ENCODE results near the gene NUDT3.
"Not testable (repeated sequence)": the region's sequence is repeated elsewhere in the genome, so short reads cannot be mapped to it uniquely, and the experiment has no call there.

Gene NUDT3

DNA sequence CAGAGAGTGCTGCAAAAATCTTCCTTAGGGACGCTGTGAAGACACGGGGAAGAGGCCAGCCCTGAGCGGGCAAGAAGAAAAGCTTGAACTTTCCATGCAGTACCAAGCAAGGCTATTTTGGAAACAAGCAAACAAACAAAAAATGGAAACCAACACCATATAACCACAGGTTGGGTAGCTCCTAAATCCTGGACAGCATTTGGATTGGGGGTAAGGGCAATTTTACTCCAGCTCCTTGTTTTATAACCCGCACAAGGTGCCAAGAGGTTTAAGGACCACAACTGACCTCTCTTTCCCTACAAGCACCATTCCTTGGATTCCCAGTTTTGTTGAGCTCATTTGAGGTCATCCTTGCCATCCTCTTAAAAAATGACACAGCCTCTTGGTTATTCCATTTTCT lies 112.3 kb downstream of the NUDT3 start:
- DNase-seq: no peak

DNA sequence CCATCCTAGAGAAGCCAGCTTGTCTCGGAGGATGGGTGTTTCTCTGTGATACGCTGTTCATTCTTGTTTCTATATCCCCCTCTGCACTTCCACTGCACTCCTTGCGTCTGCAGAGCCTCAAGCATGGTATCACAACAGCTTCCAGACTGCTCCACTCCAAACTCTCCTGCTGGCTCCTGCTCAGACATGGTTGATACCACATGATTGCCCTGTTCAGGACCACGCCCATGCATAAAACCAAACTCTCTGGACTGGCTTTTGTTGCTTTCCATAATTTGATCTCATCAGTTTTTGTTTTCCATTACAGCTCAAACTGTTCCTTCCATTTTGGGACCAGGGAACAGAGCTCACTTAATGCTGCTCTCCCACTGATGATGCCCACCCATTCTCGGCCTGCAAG lies 113.6 kb downstream of the NUDT3 start:
- DNase-seq: no peak

DNA sequence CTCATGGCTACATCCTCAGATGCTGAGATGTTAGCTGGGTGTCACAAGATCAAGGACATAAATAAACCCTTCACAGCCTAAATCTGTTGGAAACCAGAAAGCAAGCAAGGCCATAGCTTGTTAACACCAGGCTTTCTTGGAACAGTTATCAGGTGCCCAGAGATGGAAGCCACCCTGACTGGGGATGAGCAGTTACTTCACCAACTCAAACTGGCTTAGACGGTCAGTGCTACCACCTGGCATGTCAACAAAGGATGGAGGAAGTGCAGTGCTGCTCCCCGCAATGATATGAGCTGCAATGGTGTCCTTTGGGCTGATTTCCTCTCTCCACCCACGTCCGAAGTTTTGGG lies 114.7 kb downstream of the NUDT3 start:
- no peak for DNase-seq

DNA sequence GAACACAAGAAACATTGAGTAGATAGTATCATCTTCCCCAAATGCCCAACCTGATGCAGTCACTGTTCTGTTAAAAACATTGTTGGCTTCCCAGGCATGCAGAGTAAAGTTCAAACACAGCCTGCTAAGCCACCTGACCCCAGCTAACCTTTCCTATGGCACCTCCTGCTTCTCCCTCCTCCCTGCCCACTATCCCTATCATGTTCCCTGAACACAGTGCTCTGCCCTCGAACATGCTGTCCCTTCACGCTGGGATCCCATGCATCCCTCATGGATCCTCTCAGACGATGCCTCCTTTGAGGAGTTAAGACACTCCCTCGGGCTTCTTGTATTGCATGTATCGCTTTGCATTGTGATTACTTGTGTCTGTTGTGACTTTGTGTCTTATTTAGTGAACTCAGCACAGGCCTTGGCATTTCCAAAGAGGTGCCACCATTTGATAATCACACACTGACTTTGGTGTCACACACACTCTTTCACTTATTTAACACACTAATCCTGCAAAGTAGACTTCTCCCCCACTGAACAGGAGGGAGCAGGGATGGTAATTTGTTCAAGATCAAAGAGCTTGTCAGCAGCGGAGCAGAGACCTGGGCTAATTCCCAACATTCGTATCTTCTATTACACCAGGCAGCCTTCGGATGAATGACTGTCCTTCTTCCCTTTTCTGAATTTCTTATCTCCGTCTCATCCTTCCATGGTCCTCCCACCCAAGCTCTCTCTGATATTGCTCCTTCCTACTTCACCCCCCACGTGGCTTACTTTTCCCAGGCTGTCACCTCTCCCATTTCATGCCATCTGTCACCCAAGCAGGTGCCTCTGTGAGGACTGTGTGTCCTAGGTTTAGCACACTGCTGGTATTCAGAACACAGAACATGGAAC lies 115.3 kb downstream of the NUDT3 start:
- no peak for DNase-seq

DNA sequence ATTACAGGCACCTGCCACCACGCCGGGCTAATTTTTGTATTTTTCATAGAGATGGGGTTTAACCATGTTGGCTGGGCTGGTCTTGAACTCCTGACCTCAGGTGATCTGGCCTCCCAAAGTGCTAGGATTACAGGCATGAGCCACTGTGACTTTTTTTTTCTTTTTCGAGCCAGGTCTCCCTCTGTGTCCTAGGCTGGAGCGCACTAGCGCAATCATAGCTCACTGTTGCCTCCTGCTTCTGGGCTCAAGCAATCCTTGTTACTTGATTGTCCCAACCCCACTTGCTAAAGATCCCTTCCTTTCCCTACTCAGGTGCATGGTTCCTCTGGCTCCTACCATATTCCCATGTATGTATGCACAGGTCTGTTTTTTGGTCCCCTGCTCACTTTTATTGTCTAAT lies 116.3 kb downstream of the NUDT3 start:
- DNase-seq: no peak

DNA sequence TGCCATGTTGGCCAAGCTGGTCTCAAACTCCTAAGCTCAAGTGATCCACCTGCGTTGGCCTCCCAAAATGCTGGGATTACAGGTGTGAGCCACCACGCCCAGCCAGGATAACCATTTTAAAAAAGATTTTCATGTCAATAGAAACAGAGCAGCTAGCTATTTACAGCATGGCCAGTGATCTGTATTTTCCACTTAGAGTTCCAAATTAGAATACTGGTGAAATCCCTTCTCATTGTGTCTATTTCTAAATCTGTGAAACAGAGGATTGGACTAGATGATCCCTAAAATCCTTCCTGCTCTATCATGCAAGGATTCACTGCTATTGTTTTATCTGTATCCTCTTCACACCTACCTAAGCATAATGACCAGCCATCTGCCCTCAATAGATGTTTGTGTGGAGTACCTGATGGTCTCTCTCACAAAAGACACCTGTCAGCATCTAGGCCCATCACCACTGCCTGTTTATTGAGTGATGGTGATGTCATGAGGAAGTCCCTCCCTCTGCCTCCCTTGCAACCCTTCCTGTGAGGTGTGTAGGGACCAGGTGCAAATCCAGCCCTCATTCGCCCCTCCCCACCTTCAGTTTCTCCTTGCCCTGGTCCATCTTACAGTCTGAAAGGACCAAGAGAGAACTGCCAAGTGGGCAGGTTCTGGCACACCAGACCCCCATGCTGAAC lies 117.2 kb downstream of the NUDT3 start:
- DNase-seq: no peak

DNA sequence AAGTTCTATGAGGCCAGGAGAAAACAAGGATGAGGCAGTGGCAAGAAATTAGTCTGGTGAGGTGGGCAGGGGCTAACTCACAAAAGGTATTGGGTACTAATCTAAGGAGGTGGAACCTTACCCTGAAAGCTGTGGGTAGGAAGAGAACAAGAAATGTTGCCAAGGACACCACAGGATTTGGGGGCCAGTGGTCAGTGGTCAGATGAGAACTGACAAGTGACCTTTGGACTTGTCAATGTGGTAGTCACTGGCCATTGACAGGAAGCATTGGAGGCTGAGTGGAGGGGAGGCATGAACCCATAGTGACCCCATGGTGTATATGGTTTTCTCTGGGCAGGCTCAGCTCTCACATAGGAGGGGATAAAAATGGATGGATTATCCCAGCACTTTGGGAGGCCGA lies 118.3 kb downstream of the NUDT3 start:
- DNase-seq: no peak

DNA sequence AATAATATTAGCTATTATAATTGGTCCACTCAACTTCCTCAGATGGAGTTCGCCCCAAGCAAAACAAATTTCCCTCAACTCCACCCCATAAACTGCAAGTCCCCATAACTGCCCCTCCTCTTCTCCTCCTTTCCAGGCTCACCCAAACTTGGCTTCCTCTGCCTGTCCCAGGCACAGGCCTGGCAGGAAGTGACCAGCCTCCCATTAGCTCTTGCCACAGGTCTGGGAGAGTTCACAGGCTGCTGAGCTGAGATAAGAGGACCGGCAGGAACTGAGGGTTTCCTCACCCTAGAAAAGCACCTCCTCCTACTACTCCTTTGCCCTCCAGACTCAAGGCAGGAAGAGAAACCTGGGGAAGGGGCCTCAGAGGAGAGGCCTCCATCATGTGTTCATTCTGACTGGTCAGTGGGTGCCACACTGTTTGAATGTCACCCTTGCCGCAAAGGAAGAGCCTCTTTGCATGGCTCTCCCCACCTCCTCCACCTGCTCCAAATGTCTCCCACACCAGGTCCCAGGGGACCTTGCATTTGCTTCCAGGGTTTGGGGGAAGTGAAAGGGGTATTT lies 119.1 kb downstream of the NUDT3 start:
- DNase-seq: no peak

DNA sequence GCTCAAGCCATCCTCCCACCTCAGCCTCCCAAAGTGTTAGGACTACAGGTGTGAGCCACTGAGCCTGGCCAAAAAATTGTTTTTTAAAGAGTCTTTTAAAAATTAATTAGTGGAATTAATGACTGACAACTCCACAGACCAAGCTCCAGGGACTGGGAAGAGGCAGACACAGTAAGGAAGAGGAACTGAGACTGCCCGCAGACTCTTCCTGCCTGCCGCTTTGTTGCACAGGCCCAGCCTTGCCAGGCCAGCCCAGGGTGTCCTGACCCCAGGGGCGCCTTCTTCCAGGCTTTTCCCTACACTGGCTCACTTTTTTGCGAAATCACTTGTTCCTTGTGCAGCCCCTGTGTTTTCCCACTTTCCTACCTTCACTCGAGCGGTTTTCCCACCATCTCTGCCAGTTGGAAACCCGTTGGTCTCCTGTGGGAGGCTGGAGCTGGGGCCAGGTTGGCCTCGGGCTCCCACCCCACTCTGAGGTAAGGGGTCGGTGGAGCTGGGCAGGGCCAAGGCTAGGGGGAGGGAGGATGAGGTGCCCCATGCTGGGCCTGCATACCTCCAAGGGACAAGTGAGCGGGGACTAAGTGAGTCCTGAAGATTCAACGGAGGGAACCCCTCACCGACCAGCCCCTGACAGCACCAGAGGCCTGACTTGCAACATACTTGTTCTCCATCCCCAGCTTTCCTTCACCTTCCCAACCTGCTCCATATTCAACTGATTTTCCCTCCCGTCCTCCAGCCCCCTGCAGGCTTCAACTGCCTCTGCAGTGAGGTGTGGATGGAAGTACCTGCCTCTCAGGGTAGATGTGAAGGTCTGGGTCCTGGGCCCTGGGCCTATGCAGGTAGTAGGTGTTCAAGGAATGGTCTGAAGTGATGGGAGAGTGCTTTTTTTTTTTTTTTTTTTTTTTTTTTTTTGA lies 120.2 kb downstream of the NUDT3 start:
- DNase-seq: no peak

DNA sequence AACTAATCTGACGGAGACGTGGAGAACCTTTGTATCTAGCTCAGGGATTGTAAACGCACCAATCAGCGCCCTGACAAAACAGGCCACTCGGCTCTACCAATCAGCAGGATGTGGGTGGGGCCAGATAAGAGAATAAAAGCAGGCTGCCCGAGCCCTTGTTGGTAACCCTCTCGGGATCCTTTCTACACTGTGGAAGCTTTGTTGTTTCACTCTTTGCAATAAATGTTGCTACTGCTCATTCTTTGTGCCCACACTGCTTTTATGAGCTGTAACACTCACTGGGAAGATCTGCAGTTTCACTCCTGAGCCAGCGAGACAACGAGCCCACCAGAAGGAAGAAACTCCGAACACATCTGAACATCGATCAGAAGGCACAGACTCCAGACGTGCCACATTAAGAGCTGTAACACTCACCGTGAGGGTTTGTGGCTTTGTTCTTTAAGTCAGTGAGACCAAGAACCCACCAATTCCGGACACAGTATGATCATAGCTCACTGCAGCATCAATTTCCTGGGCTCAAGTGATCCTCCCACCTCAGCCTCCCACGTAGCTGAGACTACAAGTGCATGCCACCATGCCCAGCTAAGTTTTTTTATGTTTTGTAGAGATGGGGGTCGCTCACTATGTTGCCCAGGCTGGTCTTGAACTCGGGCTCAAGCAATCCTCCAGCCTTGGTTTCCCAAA lies 122.7 kb downstream of the NUDT3 start:
- not testable (repeated sequence) for DNase-seq

DNA sequence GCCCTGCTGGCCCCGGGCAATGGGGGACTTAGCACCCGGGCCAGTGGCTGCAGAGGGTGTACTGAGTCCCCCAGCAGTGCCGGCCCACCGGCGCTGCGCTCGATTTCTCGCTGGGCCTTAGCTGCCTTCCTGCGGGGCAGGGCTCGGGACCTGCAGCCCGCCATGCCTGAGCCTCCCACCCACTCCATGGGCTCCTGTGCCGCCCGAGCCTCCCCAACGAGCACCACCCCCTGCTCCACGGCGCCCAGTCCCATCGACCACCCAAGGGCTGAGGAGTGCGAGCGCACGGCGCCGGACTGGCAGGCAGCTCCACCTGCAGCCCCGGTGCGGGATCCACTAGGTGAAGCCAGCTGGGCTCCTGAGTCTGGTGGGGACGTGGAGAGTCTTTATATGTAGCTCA lies 123.3 kb downstream of the NUDT3 start:
- DNase-seq: not testable (repeated sequence)

DNA sequence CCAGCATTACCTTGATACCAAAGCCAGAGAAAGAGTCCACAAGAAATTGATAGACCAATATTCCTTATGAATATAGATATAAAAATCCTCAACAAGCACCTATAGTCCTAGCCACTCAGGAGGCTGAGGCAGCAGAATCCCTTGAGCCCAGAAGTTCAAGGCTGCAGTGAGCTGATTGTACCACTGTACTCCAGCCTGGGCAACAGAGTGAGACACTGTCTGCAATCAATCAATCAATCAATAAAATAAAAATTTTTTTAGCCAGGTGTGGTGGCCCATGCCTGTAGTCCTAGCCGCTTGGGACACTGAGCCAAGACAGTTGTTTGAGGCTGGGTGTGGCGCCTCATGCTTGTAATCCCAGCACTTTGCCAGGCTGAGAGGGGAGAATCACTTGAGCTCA lies 124.7 kb downstream of the NUDT3 start:
- no peak for DNase-seq

DNA sequence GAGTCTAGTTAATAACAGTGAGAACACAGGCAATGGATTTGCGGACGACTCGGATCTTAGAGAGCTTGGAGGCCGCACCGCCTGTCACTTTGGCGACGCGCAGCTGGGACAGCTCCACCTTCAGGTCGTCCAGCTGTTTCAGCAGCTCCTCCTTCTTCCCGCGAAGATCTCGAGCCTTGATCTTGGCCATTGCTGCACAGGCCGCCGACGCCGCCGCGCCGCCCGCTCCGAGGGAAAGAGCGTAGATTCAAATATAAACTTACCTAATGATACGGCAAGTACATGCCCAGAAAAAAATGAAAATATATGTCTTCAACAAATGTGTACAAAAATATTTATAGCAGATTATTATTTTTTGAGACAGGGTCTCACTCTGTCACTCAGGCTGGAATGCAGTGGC lies 129.0 kb downstream of the NUDT3 start:
- DNase-seq: not testable (repeated sequence)

DNA sequence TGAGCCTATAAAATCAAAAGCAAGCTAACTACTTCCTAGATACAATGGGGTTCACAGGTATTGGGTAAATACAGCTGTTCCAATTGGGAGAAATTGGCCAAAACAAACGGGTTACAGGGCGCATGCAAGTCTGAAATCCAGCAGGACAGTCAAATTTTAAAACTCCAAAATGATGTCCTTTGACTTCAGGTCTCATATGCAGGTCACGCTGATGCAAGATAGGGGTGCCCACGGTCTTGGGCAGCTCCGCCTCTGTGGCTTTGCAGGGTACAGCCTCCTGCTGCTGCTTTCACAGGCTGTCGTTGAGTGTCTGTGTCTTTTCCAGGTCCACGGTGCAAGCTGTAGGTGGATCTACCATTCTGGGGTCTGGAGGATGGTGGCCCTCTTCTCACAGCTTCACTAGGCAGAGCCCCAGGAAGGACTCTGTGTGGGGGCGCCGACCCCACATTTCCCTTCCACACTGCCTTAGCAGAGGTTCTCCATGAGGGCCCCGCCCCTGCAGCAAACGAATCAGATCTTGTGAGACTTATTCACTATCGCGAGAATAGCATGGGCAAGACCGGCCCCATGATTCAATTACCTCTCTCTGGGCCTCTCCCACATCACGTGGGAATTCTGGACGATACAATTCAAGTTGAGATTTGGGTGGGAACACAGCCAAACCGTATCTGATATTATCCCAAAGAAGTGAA lies 131.7 kb downstream of the NUDT3 start:
- DNase-seq: no peak

DNA sequence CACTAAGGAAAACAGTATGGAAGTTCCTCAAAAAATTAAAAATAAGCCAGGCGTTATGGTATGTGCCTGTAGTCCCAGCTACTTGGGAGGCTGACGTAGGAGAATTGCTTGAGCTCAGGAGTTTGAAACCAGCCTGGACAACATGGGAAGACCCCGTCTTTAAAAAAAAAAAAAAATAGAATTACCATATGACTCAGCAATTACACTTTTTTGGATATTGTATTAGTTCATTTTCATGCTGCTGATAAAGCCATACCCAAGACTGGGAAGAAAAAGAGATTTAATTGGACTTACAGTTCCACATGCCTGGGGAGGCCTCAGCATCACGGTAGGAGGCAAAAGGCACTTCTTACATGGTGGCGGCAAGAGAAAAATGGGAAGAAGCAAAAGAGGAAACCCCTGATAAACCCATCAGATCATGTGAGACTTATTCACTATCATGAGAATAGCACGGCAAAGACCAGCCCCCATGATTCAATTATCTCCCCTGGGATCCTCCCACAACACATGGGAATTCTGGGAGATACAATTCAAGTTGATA lies 132.9 kb downstream of the NUDT3 start:
- DNase-seq: no peak

DNA sequence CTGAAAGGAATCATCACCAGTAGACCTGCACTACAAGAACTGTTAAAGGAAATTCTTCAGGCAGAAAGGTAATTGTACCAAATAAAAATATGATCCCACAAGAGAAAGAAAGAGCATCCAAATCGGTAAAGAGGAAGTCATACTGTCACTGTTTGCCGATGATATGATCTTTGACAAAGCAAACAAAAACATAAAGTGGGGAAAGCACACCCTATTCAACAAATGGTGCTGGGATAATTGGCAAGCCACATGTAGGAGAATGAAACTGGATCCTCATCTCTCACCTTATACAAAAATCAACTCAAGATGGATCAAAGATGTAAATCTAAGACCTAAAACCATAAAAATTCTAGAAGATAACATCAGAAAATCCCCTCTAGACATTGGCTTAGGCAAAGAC lies 140.1 kb downstream of the NUDT3 start:
- DNase-seq: not testable (repeated sequence)

DNA sequence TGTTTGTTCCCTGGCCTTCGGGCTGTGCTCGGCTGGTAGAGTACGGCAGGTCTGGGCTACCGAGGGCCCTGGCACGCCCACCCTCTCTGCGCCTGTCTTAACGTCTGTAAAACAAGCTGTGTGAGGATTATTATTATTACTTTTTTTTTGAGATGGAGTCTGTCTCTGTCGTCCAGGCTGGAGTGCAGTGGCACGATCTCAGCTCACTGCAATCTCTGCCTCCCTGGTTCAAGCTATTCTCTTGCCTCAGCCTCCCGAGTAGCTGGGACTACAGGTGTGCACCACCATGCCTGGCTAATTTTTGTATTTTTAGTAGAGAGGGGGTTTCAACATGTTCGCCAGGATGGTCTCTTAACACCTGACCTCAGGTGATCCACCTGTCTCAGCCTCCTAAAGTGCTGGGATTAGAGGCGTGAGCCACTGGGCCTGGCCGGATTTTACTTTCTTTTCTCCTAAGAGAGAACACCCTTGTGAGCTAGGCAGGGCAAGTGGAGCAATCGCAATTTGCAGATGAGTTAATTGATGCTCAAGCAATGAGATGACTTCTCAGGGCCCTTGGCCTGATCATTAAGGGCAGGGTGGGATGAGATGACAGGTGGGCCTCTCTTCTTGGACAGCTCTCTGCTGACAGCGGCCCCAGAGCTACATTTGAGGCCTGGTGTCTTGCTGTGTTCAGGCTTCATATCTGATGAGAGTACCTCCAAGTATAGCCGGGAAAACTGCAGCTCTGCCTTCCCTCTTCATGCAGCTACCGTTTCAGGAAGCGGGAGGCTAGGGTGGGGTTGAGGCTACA lies 142.8 kb downstream of the NUDT3 start:
- no peak for DNase-seq

DNA sequence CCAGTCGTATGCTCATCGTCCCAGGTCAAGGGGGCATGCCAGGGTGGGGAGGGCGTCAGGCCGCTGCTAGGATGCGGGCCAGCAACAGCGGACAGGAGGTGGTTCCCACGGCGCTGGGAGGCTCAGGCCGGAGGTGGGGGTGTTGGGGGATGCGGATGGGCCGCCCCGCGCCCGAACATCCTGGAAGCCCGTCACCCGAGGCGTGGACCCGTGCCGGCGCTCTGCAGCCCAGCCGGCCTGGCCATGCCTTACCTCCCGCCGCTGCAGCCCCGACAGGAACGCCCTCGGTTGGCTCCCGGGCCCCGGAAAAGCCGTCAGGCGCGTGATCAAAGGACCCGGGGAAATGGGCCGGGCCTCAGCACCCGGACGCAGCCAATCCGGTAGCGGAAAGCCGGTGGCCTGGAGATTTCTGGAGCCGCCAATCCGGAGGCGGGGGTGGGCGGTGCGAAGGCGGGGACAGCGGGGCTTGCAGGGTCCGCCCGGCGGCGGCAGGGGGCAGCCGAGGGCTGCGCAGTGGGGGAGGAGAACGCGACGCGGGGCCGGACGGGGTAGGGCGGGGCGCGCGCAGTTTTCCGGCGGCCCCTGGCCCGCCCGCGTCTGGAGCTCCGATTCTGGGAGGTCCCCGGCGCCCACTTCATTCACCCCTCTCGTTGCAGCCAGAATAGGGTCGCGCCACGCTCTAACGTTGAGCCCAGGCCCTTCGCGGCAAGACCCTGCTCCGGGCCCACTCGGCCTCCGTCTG lies 143.6 kb downstream of the NUDT3 start, which contains the start of gene SMIM29:
SMIM29 (minus strand) TSS at position 280 of the 742 bp plus-strand sequence. CDS start 1,215 bp downstream, outside the sequence.
- peak; percentile 96 for DNase-seq

DNA sequence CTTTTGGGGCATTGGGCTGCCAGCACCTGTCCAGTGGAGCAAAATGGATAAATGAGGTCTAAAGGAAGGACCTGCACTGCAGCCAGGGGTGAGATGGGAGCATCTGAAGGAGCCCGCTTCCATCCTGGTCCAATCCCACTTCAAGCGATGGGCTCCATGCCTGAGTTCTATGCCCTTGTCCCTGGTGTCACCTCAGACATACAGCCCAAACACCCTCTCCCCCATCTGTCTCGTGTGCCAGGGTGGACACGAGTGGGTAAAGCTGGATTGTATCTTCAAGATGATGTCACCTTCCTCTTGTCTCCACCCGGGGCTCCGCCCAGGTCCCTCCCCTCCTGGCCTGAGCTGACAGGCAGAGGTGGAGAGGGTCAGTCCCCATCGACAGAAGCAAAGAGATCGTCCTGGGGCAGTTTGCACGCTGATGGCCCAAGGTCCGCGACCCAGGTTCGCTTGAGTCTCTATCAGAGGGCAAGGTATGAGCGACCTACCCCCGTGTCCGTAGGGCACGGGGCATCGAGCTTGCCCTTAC lies 144.2 kb downstream of the NUDT3 start:
- peak; percentile 46 for DNase-seq

Data from stimulated activated CD4-positive, alpha-beta T cell treated with anti-CD3 and anti-CD28 coated beads, Interleukin-4, amount 100 ng/mL, for 24 hours (primary cell).